ENCODE data around the gene LOC101059915.
"Not testable (repeated sequence)": the region's sequence is repeated elsewhere in the genome, so short reads cannot be mapped to it uniquely, and the experiment has no call there.

The LOC101059915 gene

GRCh38 chrX:71676068-71676795 is 8.9 kb downstream of the LOC101059915 start:
- not testable (repeated sequence) for DNase-seq

GRCh38 chrX:71677195-71677594 is 9.8 kb downstream of the LOC101059915 start:
- DNase-seq = not testable (repeated sequence)

- no peak for DNase-seq
Measured at GRCh38 chrX:71679575-71680207, 12.3 kb downstream of the LOC101059915 start.

GRCh38 chrX:71696641-71697465 is 29.5 kb downstream of the LOC101059915 start:
- DNase-seq = not testable (repeated sequence)

- not testable (repeated sequence) for DNase-seq
Measured at GRCh38 chrX:71697466-71698298, 30.3 kb downstream of the LOC101059915 start.

- not testable (repeated sequence) for DNase-seq
Measured at GRCh38 chrX:71698299-71699022, 31.1 kb downstream of the LOC101059915 start.

- DNase-seq = not testable (repeated sequence)
Measured at GRCh38 chrX:71699023-71699344, 31.6 kb downstream of the LOC101059915 start.

GRCh38 chrX:71702853-71703252 is 35.5 kb downstream of the LOC101059915 start:
- DNase-seq = not testable (repeated sequence)

GRCh38 chrX:71714064-71714463 is 46.7 kb downstream of the LOC101059915 start:
- DNase-seq = not testable (repeated sequence)

- DNase-seq = not testable (repeated sequence)
Measured at GRCh38 chrX:71715551-71715950, 48.2 kb downstream of the LOC101059915 start.

GRCh38 chrX:71716323-71716722 is 49.0 kb downstream of the LOC101059915 start:
- not testable (repeated sequence) for DNase-seq

- DNase-seq = not testable (repeated sequence)
Measured at GRCh38 chrX:71718185-71718584, 50.8 kb downstream of the LOC101059915 start, which contains the start of gene CXorf49. Gene CXorf49, minus strand, starts transcription at chrX:71718285. Its CDS starts 134 bp downstream, at chrX:71718151.

- not testable (repeated sequence) for DNase-seq
Measured at GRCh38 chrX:71719195-71719594, 51.8 kb downstream of the LOC101059915 start.

- DNase-seq = not testable (repeated sequence)
Measured at GRCh38 chrX:71720289-71720886, 53.0 kb downstream of the LOC101059915 start.

Measured in activated effector memory CD4-positive, alpha-beta T cell treated with Interleukin-2 at 50 U/mL for 16 hours (primary cell).